GM21390 (cell line): ENCODE measurements around the gene ONECUT3.

Experiments used
- ATAC-seq: cut with Tn5 transposase; IDR thresholded peaks from one replicate; pipeline ENCODE4 v1.9.1; 2021; ENCODE audit not compliant: unreplicated experiment

Gene ONECUT3

GRCh38 chr19:1767464-1767933 lies 14.2 kb downstream of the ONECUT3 start:
- no peak for ATAC-seq

GRCh38 chr19:1768248-1768647 lies 14.9 kb downstream of the ONECUT3 start:
- no peak for ATAC-seq

- ATAC-seq: no peak
Measured at GRCh38 chr19:1768918-1769644, 15.8 kb downstream of the ONECUT3 start.

- no peak for ATAC-seq
Measured at GRCh38 chr19:1769645-1769985, 16.3 kb downstream of the ONECUT3 start.

- no peak for ATAC-seq
Measured at GRCh38 chr19:1770866-1771576, 17.7 kb downstream of the ONECUT3 start.

GRCh38 chr19:1773184-1773583 lies 19.9 kb downstream of the ONECUT3 start:
- ATAC-seq: no peak

GRCh38 chr19:1774989-1775772 lies 21.9 kb downstream of the ONECUT3 start:
- no peak for ATAC-seq

GRCh38 chr19:1775951-1776605 lies 22.8 kb downstream of the ONECUT3 start:
- no peak for ATAC-seq

- ATAC-seq: no peak
Measured at GRCh38 chr19:1776606-1777147, 23.4 kb downstream of the ONECUT3 start.

- ATAC-seq: no peak
Measured at GRCh38 chr19:1777149-1777548, 23.8 kb downstream of the ONECUT3 start.

GRCh38 chr19:1779574-1779973 lies 26.3 kb downstream of the ONECUT3 start:
- ATAC-seq: no peak

- no peak for ATAC-seq
Measured at GRCh38 chr19:1780272-1780958, 27.1 kb downstream of the ONECUT3 start.

GRCh38 chr19:1782521-1782920 lies 29.2 kb downstream of the ONECUT3 start:
- no peak for ATAC-seq

GRCh38 chr19:1783354-1783753 lies 30.0 kb downstream of the ONECUT3 start:
- no peak for ATAC-seq

GRCh38 chr19:1783874-1784273 lies 30.6 kb downstream of the ONECUT3 start:
- ATAC-seq: no peak

GRCh38 chr19:1785310-1785709 lies 32.0 kb downstream of the ONECUT3 start:
- ATAC-seq: no peak

GRCh38 chr19:1786668-1787067 lies 33.4 kb downstream of the ONECUT3 start:
- ATAC-seq: no peak

- no peak for ATAC-seq
Measured at GRCh38 chr19:1787116-1787515, 33.8 kb downstream of the ONECUT3 start.

- ATAC-seq: no peak
Measured at GRCh38 chr19:1789261-1790041, 36.1 kb downstream of the ONECUT3 start.
